ENCODE data around the gene PTTG1IP.

The PTTG1IP gene

DNA sequence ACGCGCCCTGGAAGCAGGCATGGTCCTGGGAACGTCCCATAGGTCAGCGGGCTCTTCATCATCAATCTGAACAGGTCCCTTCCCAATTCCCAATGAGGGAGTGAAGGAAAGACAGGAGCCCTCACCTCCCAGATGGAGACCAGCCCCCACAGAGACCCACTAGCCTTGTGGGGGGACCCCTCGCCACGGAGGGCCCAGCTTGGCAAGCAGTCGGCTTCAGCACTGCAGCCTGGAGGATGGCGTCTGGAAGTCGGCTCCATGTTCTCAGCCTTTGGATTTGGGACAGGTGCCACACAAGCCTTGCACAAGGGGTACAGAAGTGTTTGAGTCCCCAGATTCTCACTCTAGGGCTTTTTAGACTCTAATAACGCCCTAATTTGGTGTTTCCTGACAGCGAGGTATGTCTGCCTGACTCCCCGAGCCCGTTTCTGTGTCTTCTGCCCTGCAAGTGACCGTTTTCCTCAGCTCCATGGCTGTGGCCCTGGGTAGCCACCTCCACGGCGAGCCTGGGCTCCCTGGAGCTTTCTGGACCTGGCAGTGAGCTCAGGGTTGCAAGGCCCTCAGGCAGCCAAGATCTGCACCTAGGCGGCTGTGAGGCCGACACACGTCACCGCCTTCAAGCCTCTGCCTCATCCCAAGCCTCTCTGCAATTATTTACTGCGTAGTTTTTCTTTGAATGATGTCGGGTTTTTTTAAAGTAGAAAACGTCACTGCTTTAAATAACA is 30.6 kb downstream of the PTTG1IP start:
- Histone ChIP-seq H3K9me3 (ENCODE audit: control insufficient read depth in 1 of 2, low read length in 2 of 2) (no peaks in the 10 kb centered on the region), H3K36me3 (ENCODE audit: control insufficient read depth in 1 of 2, insufficient read depth in 2 of 2, low read length in 2 of 2) (no peaks in the 10 kb centered on the region), H3K9ac (ENCODE audit: low read depth in 1 of 2, low read length in 2 of 2) (no peak overlapping the region), H3K4me1 (ENCODE audit: control insufficient read depth in 1 of 2, insufficient read depth in 2 of 2, low read length in 2 of 2) (peaks cover 17 to 23% of the 10 kb centered on the region in 2 donors), H3K27ac (ENCODE audit: low read depth, low read length) (no peak overlapping the region), H3K27me3 (ENCODE audit: control insufficient read depth in 1 of 2, insufficient read depth in 2 of 2, low read length in 2 of 2) (peaks cover 0 to 4% of the 10 kb centered on the region in 2 donors), H3K4me3 (ENCODE audit: low read depth in 1 of 2, low read length in 2 of 2) (no peak overlapping the region)

DNA sequence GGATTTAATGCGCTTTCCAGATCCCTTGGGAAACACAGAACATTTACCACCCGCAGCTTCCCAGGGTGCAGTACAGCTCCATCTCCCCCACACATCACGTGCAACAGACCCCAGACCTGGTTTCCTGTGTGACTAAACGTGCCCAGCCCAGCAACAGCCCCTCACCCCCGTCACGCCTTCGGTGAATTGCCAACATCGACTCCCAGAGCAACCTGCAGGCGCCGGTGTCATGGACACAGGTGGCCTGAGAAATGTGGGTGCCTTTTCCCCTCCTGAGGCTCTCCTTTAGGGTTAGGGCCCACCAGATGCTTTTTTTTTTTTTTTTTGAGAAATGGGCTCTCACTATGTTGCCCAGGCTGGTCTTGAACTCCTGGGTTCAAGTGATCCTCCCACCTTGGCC is 31.4 kb downstream of the PTTG1IP start:
- H3K4me1 ChIP-seq (ENCODE audit: control insufficient read depth in 1 of 2, insufficient read depth in 2 of 2, low read length in 2 of 2) = peaks cover 17 to 21% of the 10 kb centered on the region in 2 donors
- H3K4me3 ChIP-seq (ENCODE audit: low read depth in 1 of 2, low read length in 2 of 2) = no peak overlapping the region
- H3K36me3 ChIP-seq (ENCODE audit: control insufficient read depth in 1 of 2, insufficient read depth in 2 of 2, low read length in 2 of 2) = no peaks in the 10 kb centered on the region
- peaks cover 0 to 4% of the 10 kb centered on the region in 2 donors for H3K27me3 ChIP-seq (ENCODE audit: control insufficient read depth in 1 of 2, insufficient read depth in 2 of 2, low read length in 2 of 2)
- no peak overlapping the region for H3K27ac ChIP-seq (ENCODE audit: low read depth, low read length)
- H3K9me3 ChIP-seq (ENCODE audit: control insufficient read depth in 1 of 2, low read length in 2 of 2) = no peaks in the 10 kb centered on the region
- no peak overlapping the region for H3K9ac ChIP-seq (ENCODE audit: low read depth in 1 of 2, low read length in 2 of 2)

DNA sequence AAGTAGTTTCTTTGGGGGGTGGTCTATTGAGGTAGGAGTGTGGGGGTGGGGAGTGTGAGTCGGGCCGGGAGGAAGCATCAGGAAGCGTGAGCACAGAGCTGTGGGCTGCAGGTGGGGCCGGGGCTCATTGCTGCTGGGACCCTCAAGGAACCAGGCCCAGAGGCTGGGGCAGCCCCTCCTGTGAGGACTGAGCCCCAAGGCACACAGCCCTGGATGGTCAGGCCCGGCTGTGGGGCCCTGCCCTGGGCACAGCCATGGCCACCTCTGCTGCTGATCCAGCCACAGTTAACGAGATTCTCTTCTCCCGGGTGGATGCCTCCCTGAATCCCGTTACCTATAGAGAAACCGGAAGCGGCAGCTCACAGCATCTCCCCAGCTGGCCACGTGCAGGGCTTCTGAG is 32.7 kb downstream of the PTTG1IP start:
- peaks cover 3 to 4% of the 10 kb centered on the region in 2 donors for H3K27me3 ChIP-seq (ENCODE audit: control insufficient read depth in 1 of 2, insufficient read depth in 2 of 2, low read length in 2 of 2)
- no peaks in the 10 kb centered on the region for H3K9me3 ChIP-seq (ENCODE audit: control insufficient read depth in 1 of 2, low read length in 2 of 2)
- H3K27ac ChIP-seq (ENCODE audit: low read depth, low read length) = no peak overlapping the region
- no peak overlapping the region for H3K9ac ChIP-seq (ENCODE audit: low read depth in 1 of 2, low read length in 2 of 2)
- H3K4me3 ChIP-seq (ENCODE audit: low read depth in 1 of 2, low read length in 2 of 2) = no peak overlapping the region
- H3K36me3 ChIP-seq (ENCODE audit: control insufficient read depth in 1 of 2, insufficient read depth in 2 of 2, low read length in 2 of 2) = no peaks in the 10 kb centered on the region
- H3K4me1 ChIP-seq (ENCODE audit: control insufficient read depth in 1 of 2, insufficient read depth in 2 of 2, low read length in 2 of 2) = peaks cover 11 to 14% of the 10 kb centered on the region in 2 donors

DNA sequence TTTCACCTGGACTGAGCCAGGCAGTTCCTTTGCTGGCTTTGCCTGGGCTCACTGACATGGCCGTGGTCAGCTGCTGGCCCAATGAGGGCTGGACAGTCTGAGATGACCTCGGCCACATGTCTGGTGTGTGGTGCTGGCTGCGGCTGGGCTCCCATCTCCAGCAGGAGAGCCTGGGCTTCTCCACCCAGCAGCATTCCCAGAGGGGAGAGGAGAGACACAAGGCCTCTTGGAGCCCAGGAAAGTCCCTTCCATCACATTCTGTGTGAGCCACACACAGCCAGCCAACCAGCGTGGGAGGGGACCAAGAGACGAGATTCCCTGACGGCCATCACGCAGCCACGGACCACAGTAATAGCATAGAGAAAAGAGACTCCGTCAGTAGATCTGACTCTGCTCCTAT is 34.5 kb downstream of the PTTG1IP start:
- Histone ChIP-seq H3K4me1 (ENCODE audit: control insufficient read depth in 1 of 2, insufficient read depth in 2 of 2, low read length in 2 of 2) (peaks cover 6 to 11% of the 10 kb centered on the region in 2 donors), H3K4me3 (ENCODE audit: low read depth in 1 of 2, low read length in 2 of 2) (no peak overlapping the region), H3K36me3 (ENCODE audit: control insufficient read depth in 1 of 2, insufficient read depth in 2 of 2, low read length in 2 of 2) (no peaks in the 10 kb centered on the region), H3K27ac (ENCODE audit: low read depth, low read length) (no peak overlapping the region), H3K9me3 (ENCODE audit: control insufficient read depth in 1 of 2, low read length in 2 of 2) (no peaks in the 10 kb centered on the region), H3K27me3 (ENCODE audit: control insufficient read depth in 1 of 2, insufficient read depth in 2 of 2, low read length in 2 of 2) (peaks cover 3 to 4% of the 10 kb centered on the region in 2 donors), H3K9ac (ENCODE audit: low read depth in 1 of 2, low read length in 2 of 2) (no peak overlapping the region)

DNA sequence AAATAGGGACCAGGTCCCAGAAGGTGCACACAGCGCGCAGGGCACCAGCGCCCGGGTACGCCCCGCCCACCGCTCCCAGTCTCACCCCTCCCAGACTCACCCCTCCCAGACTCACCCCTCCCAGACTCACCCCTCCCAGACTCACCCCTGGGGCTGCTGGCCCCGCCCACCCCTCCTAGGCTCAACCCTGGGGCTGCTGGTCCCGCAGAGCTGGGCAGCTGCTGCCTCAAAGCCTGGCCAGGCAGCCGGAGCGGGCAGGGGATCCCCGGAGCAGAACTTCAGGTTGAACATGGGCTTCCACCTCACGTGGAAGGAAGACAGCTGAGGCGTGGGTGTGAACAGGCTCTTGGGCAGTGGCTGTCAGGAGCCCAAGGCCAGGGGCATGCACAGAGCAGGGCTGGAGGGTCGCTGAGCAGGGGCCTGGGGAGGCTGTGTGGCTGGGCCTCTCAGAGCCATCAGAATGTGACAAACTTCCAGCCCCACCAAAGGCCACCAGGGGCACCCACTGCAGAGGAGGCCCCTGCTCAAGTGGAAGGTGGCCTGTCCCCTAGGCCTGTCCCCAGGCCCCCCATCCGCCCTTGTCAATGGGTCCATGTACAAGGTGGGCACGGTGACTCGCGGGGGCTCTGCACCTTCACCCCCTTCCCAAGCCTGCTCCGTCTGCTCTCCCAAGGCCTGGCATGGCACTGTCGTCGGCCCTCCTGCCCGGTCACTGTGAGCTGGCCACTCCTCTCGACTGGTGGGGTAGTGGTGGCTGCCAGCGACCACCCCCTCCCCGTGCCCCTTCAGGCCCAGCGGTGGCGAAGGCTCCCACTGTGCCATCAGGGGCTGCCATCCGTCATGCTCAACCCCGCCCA is 35.2 kb downstream of the PTTG1IP start:
- Histone ChIP-seq H3K27me3 (ENCODE audit: control insufficient read depth in 1 of 2, insufficient read depth in 2 of 2, low read length in 2 of 2) (peaks cover 3 to 4% of the 10 kb centered on the region in 2 donors), H3K4me1 (ENCODE audit: control insufficient read depth in 1 of 2, insufficient read depth in 2 of 2, low read length in 2 of 2) (peaks cover 6 to 11% of the 10 kb centered on the region in 2 donors), H3K4me3 (ENCODE audit: low read depth in 1 of 2, low read length in 2 of 2) (no peak overlapping the region), H3K36me3 (ENCODE audit: control insufficient read depth in 1 of 2, insufficient read depth in 2 of 2, low read length in 2 of 2) (no peaks in the 10 kb centered on the region), H3K9me3 (ENCODE audit: control insufficient read depth in 1 of 2, low read length in 2 of 2) (no peaks in the 10 kb centered on the region), H3K9ac (ENCODE audit: low read depth in 1 of 2, low read length in 2 of 2) (no peak overlapping the region), H3K27ac (ENCODE audit: low read depth, low read length) (no peak overlapping the region)

DNA sequence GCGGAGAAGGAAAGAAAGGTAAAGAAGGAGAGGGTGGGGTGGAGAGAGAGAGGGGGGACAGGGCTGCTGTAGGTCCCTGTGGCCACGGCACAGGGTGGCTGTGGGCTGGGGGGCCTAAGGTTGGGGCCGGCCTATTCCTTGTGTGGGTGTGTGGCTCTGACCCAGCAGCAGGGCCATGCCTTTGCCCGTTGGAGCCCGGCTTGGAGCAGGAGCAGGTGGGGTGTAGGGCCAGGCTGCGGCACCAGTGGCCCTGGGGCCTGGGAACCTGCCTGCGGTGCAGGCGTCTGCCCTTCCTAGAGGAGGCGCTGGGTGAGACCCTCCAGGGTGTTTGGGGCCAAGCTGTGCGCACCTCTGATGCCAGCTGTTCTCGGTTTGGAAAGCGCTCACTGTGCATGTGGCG is 36.0 kb downstream of the PTTG1IP start:
- Histone ChIP-seq H3K9ac (ENCODE audit: low read depth in 1 of 2, low read length in 2 of 2) (no peak overlapping the region), H3K9me3 (ENCODE audit: control insufficient read depth in 1 of 2, low read length in 2 of 2) (no peaks in the 10 kb centered on the region)

GRCh38 chr21:44836666-44837471 is 36.6 kb downstream of the PTTG1IP start:
- Histone ChIP-seq H3K27me3 (ENCODE audit: control insufficient read depth in 1 of 2, insufficient read depth in 2 of 2, low read length in 2 of 2) (peaks cover 3 to 4% of the 10 kb centered on the region in 2 donors), H3K36me3 (ENCODE audit: control insufficient read depth in 1 of 2, insufficient read depth in 2 of 2, low read length in 2 of 2) (no peaks in the 10 kb centered on the region), H3K9me3 (ENCODE audit: control insufficient read depth in 1 of 2, low read length in 2 of 2) (no peaks in the 10 kb centered on the region), H3K4me1 (ENCODE audit: control insufficient read depth in 1 of 2, insufficient read depth in 2 of 2, low read length in 2 of 2) (peaks cover 6 to 11% of the 10 kb centered on the region in 2 donors), H3K27ac (ENCODE audit: low read depth, low read length) (no peak overlapping the region), H3K9ac (ENCODE audit: low read depth in 1 of 2, low read length in 2 of 2) (no peak overlapping the region), H3K4me3 (ENCODE audit: low read depth in 1 of 2, low read length in 2 of 2) (no peak overlapping the region)

More for the DNA sequence above, 36.0 kb downstream of the PTTG1IP start:
- no peak overlapping the region for H3K27ac ChIP-seq (ENCODE audit: low read depth, low read length)
- peaks cover 3 to 4% of the 10 kb centered on the region in 2 donors for H3K27me3 ChIP-seq (ENCODE audit: control insufficient read depth in 1 of 2, insufficient read depth in 2 of 2, low read length in 2 of 2)
- no peak overlapping the region for H3K4me3 ChIP-seq (ENCODE audit: low read depth in 1 of 2, low read length in 2 of 2)
- H3K36me3 ChIP-seq (ENCODE audit: control insufficient read depth in 1 of 2, insufficient read depth in 2 of 2, low read length in 2 of 2) = no peaks in the 10 kb centered on the region
- peaks cover 6 to 11% of the 10 kb centered on the region in 2 donors for H3K4me1 ChIP-seq (ENCODE audit: control insufficient read depth in 1 of 2, insufficient read depth in 2 of 2, low read length in 2 of 2)

GRCh38 chr21:44836349-44836665 is 37.2 kb downstream of the PTTG1IP start:
- H3K4me1 ChIP-seq (ENCODE audit: control insufficient read depth in 1 of 2, insufficient read depth in 2 of 2, low read length in 2 of 2) = peaks cover 6 to 11% of the 10 kb centered on the region in 2 donors
- peaks cover 3 to 4% of the 10 kb centered on the region in 2 donors for H3K27me3 ChIP-seq (ENCODE audit: control insufficient read depth in 1 of 2, insufficient read depth in 2 of 2, low read length in 2 of 2)
- no peaks in the 10 kb centered on the region for H3K9me3 ChIP-seq (ENCODE audit: control insufficient read depth in 1 of 2, low read length in 2 of 2)
- no peak overlapping the region for H3K9ac ChIP-seq (ENCODE audit: low read depth in 1 of 2, low read length in 2 of 2)
- no peak overlapping the region for H3K27ac ChIP-seq (ENCODE audit: low read depth, low read length)
- no peak overlapping the region for H3K4me3 ChIP-seq (ENCODE audit: low read depth in 1 of 2, low read length in 2 of 2)
- H3K36me3 ChIP-seq (ENCODE audit: control insufficient read depth in 1 of 2, insufficient read depth in 2 of 2, low read length in 2 of 2) = no peaks in the 10 kb centered on the region

DNA sequence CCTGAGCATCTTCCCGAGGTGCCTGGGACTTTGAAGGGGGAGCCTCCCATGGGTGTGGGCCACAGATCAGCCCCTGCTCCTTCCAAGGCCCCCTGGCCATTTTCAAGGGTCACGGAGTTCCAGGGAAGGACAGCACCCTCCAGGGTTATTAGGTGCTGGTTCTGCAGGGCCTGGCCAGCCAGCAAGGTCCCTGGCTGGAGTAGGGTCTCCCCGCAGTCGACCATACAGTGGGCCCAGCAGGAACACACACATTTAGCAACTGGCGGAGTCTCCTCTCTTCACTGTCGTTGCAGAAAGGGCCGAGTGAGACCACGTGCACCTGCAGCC is 37.9 kb downstream of the PTTG1IP start:
- Histone ChIP-seq H3K27me3 (ENCODE audit: control insufficient read depth in 1 of 2, insufficient read depth in 2 of 2, low read length in 2 of 2) (peaks cover 0 to 3% of the 10 kb centered on the region in 2 donors), H3K36me3 (ENCODE audit: control insufficient read depth in 1 of 2, insufficient read depth in 2 of 2, low read length in 2 of 2) (no peaks in the 10 kb centered on the region), H3K4me1 (ENCODE audit: control insufficient read depth in 1 of 2, insufficient read depth in 2 of 2, low read length in 2 of 2) (peaks cover 6 to 11% of the 10 kb centered on the region in 2 donors), H3K9ac (ENCODE audit: low read depth in 1 of 2, low read length in 2 of 2) (no peak overlapping the region), H3K9me3 (ENCODE audit: control insufficient read depth in 1 of 2, low read length in 2 of 2) (no peaks in the 10 kb centered on the region), H3K4me3 (ENCODE audit: low read depth in 1 of 2, low read length in 2 of 2) (no peak overlapping the region), H3K27ac (ENCODE audit: low read depth, low read length) (no peak overlapping the region)

All from duodenal mucosa (tissue), 2 donors.